NCI-H1417 treated with DMSO at 0.1 percent for 48 hours (cell line): ENCODE data around the gene RAMP3.
A peak's percentile ranks its signal among the peaks of the same experiment; 100 is the strongest.
"Not testable (repeated sequence)": the region's sequence is repeated elsewhere in the genome, so short reads cannot be mapped to it uniquely, and the experiment has no call there.

Experiments
- DNase-seq: peaks from one replicate; lab custom pipeline; 2025; lab: John Stamatoyannopoulos, UW

Gene RAMP3

GRCh38 chr7:45157653-45158401, at the start of gene RAMP3:
Gene RAMP3, plus strand, starts transcription at chr7:45157791. Its CDS starts 38 bp downstream, at chr7:45157829.
- DNase-seq: no peak

- DNase-seq: no peak
Measured at GRCh38 chr7:45108863-45109262, 48.7 kb upstream of the RAMP3 start.

- DNase-seq: peak; percentile 79
Measured at GRCh38 chr7:45111298-45112223, 46.0 kb upstream of the RAMP3 start, which contains the start of gene TBRG4. Gene TBRG4, minus strand, starts transcription at chr7:45111697. Its CDS starts 2,460 bp downstream, at chr7:45109237.

- DNase-seq: no peak
Measured at GRCh38 chr7:45112648-45113047, 44.9 kb upstream of the RAMP3 start.

GRCh38 chr7:45114257-45114656, 43.3 kb upstream of the RAMP3 start:
- DNase-seq: not testable (repeated sequence)

GRCh38 chr7:45114926-45115325, 42.7 kb upstream of the RAMP3 start:
- no peak for DNase-seq

GRCh38 chr7:45116048-45116447, 41.5 kb upstream of the RAMP3 start:
- DNase-seq: no peak

- DNase-seq: no peak
Measured at GRCh38 chr7:45117582-45117981, 40.0 kb upstream of the RAMP3 start.

GRCh38 chr7:45118292-45118691, 39.3 kb upstream of the RAMP3 start:
- DNase-seq: no peak

- DNase-seq: no peak
Measured at GRCh38 chr7:45118889-45119331, 38.7 kb upstream of the RAMP3 start.

- DNase-seq: no peak
Measured at GRCh38 chr7:45119550-45119949, 38.0 kb upstream of the RAMP3 start.

- no peak for DNase-seq
Measured at GRCh38 chr7:45122975-45123860, 34.4 kb upstream of the RAMP3 start.

GRCh38 chr7:45123913-45124710, 33.5 kb upstream of the RAMP3 start:
- DNase-seq: no peak

GRCh38 chr7:45125193-45125904, 32.2 kb upstream of the RAMP3 start:
- no peak for DNase-seq

GRCh38 chr7:45126201-45126600, 31.4 kb upstream of the RAMP3 start:
- no peak for DNase-seq

GRCh38 chr7:45126920-45127319, 30.7 kb upstream of the RAMP3 start:
- no peak for DNase-seq

- no peak for DNase-seq
Measured at GRCh38 chr7:45129181-45129800, 28.3 kb upstream of the RAMP3 start.

- no peak for DNase-seq
Measured at GRCh38 chr7:45129906-45130305, 27.7 kb upstream of the RAMP3 start.

- DNase-seq: no peak
Measured at GRCh38 chr7:45130910-45131309, 26.7 kb upstream of the RAMP3 start.

GRCh38 chr7:45131891-45132290, 25.7 kb upstream of the RAMP3 start:
- no peak for DNase-seq
